ENCODE measurements around the gene PSMA1. TPM values are rescaled to one million over a fixed set of nuclear protein-coding genes. Genes with fewer than 3 reads are reported as not detected.

PSMA1 gene
- total RNA-seq, 1 donor from 2014 or later, result 164 TPM

- Histone ChIP-seq H3K9ac (ENCODE audit: low read length) (no peak overlapping the region), H3K4me2 (ENCODE audit: low read length) (no peak overlapping the region), H3K36me3 (ENCODE audit: insufficient read depth, low read length) (peaks cover 33% of the 10 kb centered on the region), H3K27ac (ENCODE audit: low read depth, low read length) (no peak overlapping the region), H3K4me1 (ENCODE audit: insufficient read depth, low read length) (peaks cover under 1% of the 10 kb centered on the region), H4K20me1 (ENCODE audit: insufficient read depth, low read length) (peaks cover 26% of the 10 kb centered on the region), H2AFZ (ENCODE audit: low read depth, low read length) (no peak overlapping the region), H3K9me3 (ENCODE audit: insufficient read depth, low read depth, low read length) (no peaks in the 10 kb centered on the region), H3K79me2 (ENCODE audit: insufficient read depth, low read length) (peaks cover 29% of the 10 kb centered on the region), H3K27me3 (ENCODE audit: insufficient read depth, low read length) (no peaks in the 10 kb centered on the region), H3K4me3 (ENCODE audit: insufficient read depth, low read depth, low read length) (no peak overlapping the region)
- no peaks in the 10 kb centered on the region for H3K9me3 Mint-ChIP-seq (ENCODE audit: unreplicated experiment)
- no peak overlapping the region for H3K27ac Mint-ChIP-seq (ENCODE audit: unreplicated experiment)
- no peaks in the 10 kb centered on the region for H3K27me3 Mint-ChIP-seq (ENCODE audit: low read depth, unreplicated experiment)
- no peak for DNase-seq (ENCODE audit: low read depth)
- TF ChIP-seq CTCF (IDR thresholded peaks at IDR 0.05; ENCODE audit: insufficient read depth, low read depth, low read length) (no peak), EZH2 (IDR thresholded peaks at IDR 0.05; ENCODE audit: insufficient read depth, low read length) (no peak)
- H3K4me1 Mint-ChIP-seq (ENCODE audit: low read depth, unreplicated experiment), result peaks cover 16% of the 10 kb centered on the region
- no peak overlapping the region for H3K4me3 Mint-ChIP-seq (ENCODE audit: unreplicated experiment)
- H3K36me3 Mint-ChIP-seq (ENCODE audit: low read depth, unreplicated experiment), result peaks cover 22% of the 10 kb centered on the region
- FAIRE-seq, result no peak
Observed at GRCh38 chr11:14502039-14502438, 18.1 kb downstream of the PSMA1 start.

DNA sequence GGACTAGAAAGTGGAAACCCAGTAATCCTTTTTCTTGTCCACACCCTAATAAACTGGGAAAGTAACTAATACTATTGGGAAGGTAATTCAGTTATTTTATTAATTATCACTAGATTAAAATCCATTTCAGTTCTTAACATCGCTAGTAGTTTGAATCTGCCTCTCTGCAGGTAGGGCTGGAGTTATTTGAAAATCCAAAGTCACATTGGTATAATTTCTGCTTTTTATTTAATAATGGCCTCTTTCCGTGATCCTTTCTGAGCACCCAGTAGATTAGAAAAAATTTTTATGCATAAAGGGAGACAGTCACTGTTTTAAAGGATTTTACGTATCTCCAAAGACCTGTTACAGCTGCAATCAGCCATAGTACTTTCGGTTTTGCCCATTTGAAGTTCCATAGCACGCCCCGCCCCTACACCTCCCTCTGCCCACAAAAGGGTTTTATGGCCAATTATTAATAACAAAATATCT, 20.0 kb downstream of the PSMA1 start:
- Histone ChIP-seq H3K4me1 (ENCODE audit: insufficient read depth, low read length) (peaks cover 2% of the 10 kb centered on the region), H3K9me3 (ENCODE audit: insufficient read depth, low read depth, low read length) (no peaks in the 10 kb centered on the region), H3K4me2 (ENCODE audit: low read length) (peak overlapping the region; percentile 92), H3K27me3 (ENCODE audit: insufficient read depth, low read length) (no peaks in the 10 kb centered on the region), H3K9ac (ENCODE audit: low read length) (peak overlapping the region; percentile 97), H3K4me3 (ENCODE audit: insufficient read depth, low read depth, low read length) (peak overlapping the region; percentile 99), H3K36me3 (ENCODE audit: insufficient read depth, low read length) (peaks cover 31% of the 10 kb centered on the region), H3K79me2 (ENCODE audit: insufficient read depth, low read length) (peaks cover 47% of the 10 kb centered on the region), H4K20me1 (ENCODE audit: insufficient read depth, low read length) (peaks cover 26% of the 10 kb centered on the region), H3K27ac (ENCODE audit: low read depth, low read length) (peak overlapping the region; percentile 90), H2AFZ (ENCODE audit: low read depth, low read length) (peak overlapping the region; percentile 65)
- no peak for TF ChIP-seq CTCF (IDR thresholded peaks at IDR 0.05; ENCODE audit: insufficient read depth, low read depth, low read length)
- TF ChIP-seq EZH2 (IDR thresholded peaks at IDR 0.05; ENCODE audit: insufficient read depth, low read length), result no peak
- no peaks in the 10 kb centered on the region for H3K9me3 Mint-ChIP-seq (ENCODE audit: unreplicated experiment)
- H3K27me3 Mint-ChIP-seq (ENCODE audit: low read depth, unreplicated experiment), result no peaks in the 10 kb centered on the region
- DNase-seq (ENCODE audit: low read depth), result peak; percentile 42
- peak overlapping the region; percentile 87 for H3K4me3 Mint-ChIP-seq (ENCODE audit: unreplicated experiment)
- peaks cover 23% of the 10 kb centered on the region for H3K36me3 Mint-ChIP-seq (ENCODE audit: low read depth, unreplicated experiment)
- H3K4me1 Mint-ChIP-seq (ENCODE audit: low read depth, unreplicated experiment), result peaks cover 23% of the 10 kb centered on the region
- no peak for FAIRE-seq
- peak overlapping the region; percentile 98 for H3K27ac Mint-ChIP-seq (ENCODE audit: unreplicated experiment)

GRCh38 chr11:14499560-14500180, 20.5 kb downstream of the PSMA1 start, which contains the start of gene COPB1:
Gene COPB1 (minus strand): TSS chr11:14499811. CDS start chr11:14498928, 883 bp downstream.
- H2AFZ ChIP-seq (ENCODE audit: low read depth, low read length), result peak within 1 kb of the TSS; percentile 65
- peak; percentile 92 for DNase-seq (ENCODE audit: low read depth)
- no peaks in the 10 kb centered on the region for H3K27me3 ChIP-seq (ENCODE audit: insufficient read depth, low read length)
- H3K79me2 ChIP-seq (ENCODE audit: insufficient read depth, low read length), result peaks cover 53% of the 10 kb centered on the region
- no peaks in the 10 kb centered on the region for H3K9me3 ChIP-seq (ENCODE audit: insufficient read depth, low read depth, low read length)
- H3K4me1 ChIP-seq (ENCODE audit: insufficient read depth, low read length), result peaks cover 2% of the 10 kb centered on the region
- Mint-ChIP-seq H3K36me3 (ENCODE audit: low read depth, unreplicated experiment) (peaks cover 20% of the 10 kb centered on the region), H3K4me3 (ENCODE audit: unreplicated experiment) (peak within 1 kb of the TSS; percentile 87), H3K27me3 (ENCODE audit: low read depth, unreplicated experiment) (no peaks in the 10 kb centered on the region), H3K27ac (ENCODE audit: unreplicated experiment) (peak within 1 kb of the TSS; percentile 98), H3K9me3 (ENCODE audit: unreplicated experiment) (no peaks in the 10 kb centered on the region), H3K4me1 (ENCODE audit: low read depth, unreplicated experiment) (peaks cover 27% of the 10 kb centered on the region)
- peaks cover 31% of the 10 kb centered on the region for H4K20me1 ChIP-seq (ENCODE audit: insufficient read depth, low read length)
- H3K4me3 ChIP-seq (ENCODE audit: insufficient read depth, low read depth, low read length), result peak within 1 kb of the TSS; percentile 99
- peaks cover 32% of the 10 kb centered on the region for H3K36me3 ChIP-seq (ENCODE audit: insufficient read depth, low read length)
- peak within 1 kb of the TSS; percentile 92 for H3K4me2 ChIP-seq (ENCODE audit: low read length)
- TF ChIP-seq CTCF (IDR thresholded peaks at IDR 0.05; ENCODE audit: insufficient read depth, low read depth, low read length) (no peak), EZH2 (IDR thresholded peaks at IDR 0.05; ENCODE audit: insufficient read depth, low read length) (no peak)
- H3K27ac ChIP-seq (ENCODE audit: low read depth, low read length), result peak within 1 kb of the TSS; percentile 90
- no peak for FAIRE-seq
- H3K9ac ChIP-seq (ENCODE audit: low read length), result peak within 1 kb of the TSS; percentile 97

Measured in astrocyte (in vitro differentiated cells and primary cell).